Endothelial cell of umbilical vein (primary cell): ENCODE measurements around the gene SPPL3.

Experiments
- EZH2 ChIP-seq: IDR thresholded peaks from 2 replicates; pipeline ENCODE4 v1.6.1; 2012; ENCODE audit warnings: borderline replicate concordance, low read depth, mild to moderate bottlenecking, moderate library complexity, low read length, inconsistent platforms; ENCODE audit not compliant: severe bottlenecking
- FOS ChIP-seq: IDR thresholded peaks from 2 replicates; pipeline ENCODE4 v1.6.1; 2011; ENCODE audit warnings: mild to moderate bottlenecking, low read length, moderate library complexity, borderline replicate concordance; ENCODE audit not compliant: insufficient read depth
- GATA2 ChIP-seq: IDR thresholded peaks from 2 replicates; pipeline ENCODE4 v1.7.0; 2011; ENCODE audit warnings: low read depth, mild to moderate bottlenecking, moderate library complexity, mixed read lengths, low read length; ENCODE audit not compliant: insufficient read length, insufficient read depth
- JUN ChIP-seq: IDR thresholded peaks from 2 replicates; pipeline ENCODE4 v1.6.1; 2011; ENCODE audit warnings: borderline replicate concordance, low read depth; ENCODE audit not compliant: insufficient read length, insufficient read depth
- MYC ChIP-seq: IDR thresholded peaks from one replicate; pipeline ENCODE4 v1.6.1; 2011; ENCODE audit warnings: mild to moderate bottlenecking, low read depth, low read length
- POLR2A ChIP-seq: IDR thresholded peaks from 2 replicates; pipeline ENCODE4 v1.6.1; 2012; ENCODE audit warnings: low read depth, mild to moderate bottlenecking, control low read depth, low read length
- POLR2AphosphoS5 ChIP-seq: IDR thresholded peaks from 2 replicates; pipeline ENCODE4 v1.6.1; 2012; ENCODE audit warnings: low read depth, mild to moderate bottlenecking, control low read depth, low read length, moderate library complexity; ENCODE audit not compliant: insufficient read depth
- TF ChIP-seq, protein P1 (sequence below), 2 donors: IDR thresholded peaks; 1 replicate in 1 of 2; 2 replicates in 1 of 2; pipeline ENCODE4 v1.5.1; 2011; ENCODE audit warnings: low read length in 2 of 2, mild to moderate bottlenecking in 2 of 2, moderate library complexity in 2 of 2, control low read depth in 1 of 2, inconsistent platforms in 1 of 2, low read depth in 1 of 2; ENCODE audit not compliant: insufficient read depth in 1 of 2; ENCODE audit errors: extremely low read depth in 1 of 2
- TF ChIP-seq, protein P2 (sequence below): IDR thresholded peaks from 2 replicates; pipeline ENCODE4 v1.6.1; 2011; ENCODE audit not compliant: insufficient read depth, insufficient read length

DNA sequence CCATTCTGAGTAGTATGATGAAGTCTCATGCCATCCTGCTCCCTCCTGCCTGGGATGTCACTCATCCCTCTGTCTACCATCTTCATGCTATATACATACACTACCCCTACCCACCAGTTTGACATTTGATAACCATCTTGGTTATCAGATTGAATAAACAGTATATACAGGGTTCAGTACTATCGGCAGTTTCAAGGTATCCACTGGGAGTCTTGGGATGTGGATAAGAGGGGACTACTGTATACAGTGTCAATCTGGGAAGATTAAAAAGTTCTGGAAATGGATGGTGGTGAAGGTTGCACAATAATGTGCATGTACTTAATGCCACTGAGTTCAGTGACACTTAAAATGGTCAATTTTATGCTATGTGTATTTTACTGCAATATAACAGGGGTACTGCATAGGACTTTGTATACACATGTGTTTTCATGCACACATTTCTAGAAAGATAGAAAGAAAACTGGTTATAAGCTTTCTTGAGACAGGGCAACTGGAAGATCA is 22.1 kb downstream of the SPPL3 start:
- TF ChIP-seq, protein P1, sequence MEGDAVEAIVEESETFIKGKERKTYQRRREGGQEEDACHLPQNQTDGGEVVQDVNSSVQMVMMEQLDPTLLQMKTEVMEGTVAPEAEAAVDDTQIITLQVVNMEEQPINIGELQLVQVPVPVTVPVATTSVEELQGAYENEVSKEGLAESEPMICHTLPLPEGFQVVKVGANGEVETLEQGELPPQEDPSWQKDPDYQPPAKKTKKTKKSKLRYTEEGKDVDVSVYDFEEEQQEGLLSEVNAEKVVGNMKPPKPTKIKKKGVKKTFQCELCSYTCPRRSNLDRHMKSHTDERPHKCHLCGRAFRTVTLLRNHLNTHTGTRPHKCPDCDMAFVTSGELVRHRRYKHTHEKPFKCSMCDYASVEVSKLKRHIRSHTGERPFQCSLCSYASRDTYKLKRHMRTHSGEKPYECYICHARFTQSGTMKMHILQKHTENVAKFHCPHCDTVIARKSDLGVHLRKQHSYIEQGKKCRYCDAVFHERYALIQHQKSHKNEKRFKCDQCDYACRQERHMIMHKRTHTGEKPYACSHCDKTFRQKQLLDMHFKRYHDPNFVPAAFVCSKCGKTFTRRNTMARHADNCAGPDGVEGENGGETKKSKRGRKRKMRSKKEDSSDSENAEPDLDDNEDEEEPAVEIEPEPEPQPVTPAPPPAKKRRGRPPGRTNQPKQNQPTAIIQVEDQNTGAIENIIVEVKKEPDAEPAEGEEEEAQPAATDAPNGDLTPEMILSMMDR (IDR thresholded peaks at IDR 0.05; ENCODE audit: extremely low read depth in 1 of 2, insufficient read depth in 1 of 2, low read depth in 1 of 2, low read length in 2 of 2), result no peak
- TF ChIP-seq MYC, result no peak
- TF ChIP-seq POLR2A, result no peak
- TF ChIP-seq, protein P2, sequence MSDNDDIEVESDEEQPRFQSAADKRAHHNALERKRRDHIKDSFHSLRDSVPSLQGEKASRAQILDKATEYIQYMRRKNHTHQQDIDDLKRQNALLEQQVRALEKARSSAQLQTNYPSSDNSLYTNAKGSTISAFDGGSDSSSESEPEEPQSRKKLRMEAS, result no peak
- TF ChIP-seq POLR2AphosphoS5, result no peak
- no peak for TF ChIP-seq JUN
- no peak for TF ChIP-seq GATA2
- TF ChIP-seq EZH2, result no peak
- TF ChIP-seq FOS, result no peak
